Breast epithelium (tissue), 3 donors: ENCODE results near the gene CCDC148.

Experiments
- POLR2A ChIP-seq: fragments of 450-650 bp; IDR thresholded peaks from one replicate; pipeline ENCODE4 v1.6.1; 2016; ENCODE audit warnings: antibody characterized with exemption, mild to moderate bottlenecking, moderate library complexity
- POLR2AphosphoS5 ChIP-seq, 3 donors: sonication (generic); formaldehyde crosslinking; IDR thresholded peaks; one replicate each; pipeline ENCODE4 v1.6.1; 2017; ENCODE audit warnings: antibody characterized with exemption in 3 of 3
- TF ChIP-seq, protein P1 (sequence below), 3 donors: fragments of 450-650 bp; IDR thresholded peaks; one replicate each; pipeline ENCODE4 v1.5.1; 2016 to 2017; ENCODE audit warnings: antibody characterized with exemption in 3 of 3, mild to moderate bottlenecking in 3 of 3, moderate library complexity in 3 of 3

DNA sequence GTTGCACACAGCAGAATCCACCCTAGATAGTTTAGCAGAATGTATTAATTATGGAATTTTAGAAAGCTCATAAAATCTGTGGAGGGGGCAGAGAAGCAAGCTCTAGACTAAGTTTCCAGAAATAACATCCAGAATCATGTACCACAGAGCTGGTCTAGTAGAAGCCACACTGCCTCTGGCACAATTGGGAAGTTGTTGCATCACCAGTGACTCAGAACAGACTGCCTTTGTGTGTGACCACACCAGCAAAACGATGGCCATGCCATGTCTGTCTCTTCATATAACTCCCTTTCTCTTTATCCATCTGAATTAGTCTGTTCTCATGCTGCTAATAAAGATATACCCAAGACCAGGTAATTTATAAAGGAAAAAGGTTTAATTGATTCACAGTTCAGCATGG lies 158.9 kb downstream of the CCDC148 start:
- TF ChIP-seq POLR2AphosphoS5 (IDR thresholded peaks at IDR 0.05), result peak in 1 of 3 donors; percentile 31
- TF ChIP-seq, protein P1, sequence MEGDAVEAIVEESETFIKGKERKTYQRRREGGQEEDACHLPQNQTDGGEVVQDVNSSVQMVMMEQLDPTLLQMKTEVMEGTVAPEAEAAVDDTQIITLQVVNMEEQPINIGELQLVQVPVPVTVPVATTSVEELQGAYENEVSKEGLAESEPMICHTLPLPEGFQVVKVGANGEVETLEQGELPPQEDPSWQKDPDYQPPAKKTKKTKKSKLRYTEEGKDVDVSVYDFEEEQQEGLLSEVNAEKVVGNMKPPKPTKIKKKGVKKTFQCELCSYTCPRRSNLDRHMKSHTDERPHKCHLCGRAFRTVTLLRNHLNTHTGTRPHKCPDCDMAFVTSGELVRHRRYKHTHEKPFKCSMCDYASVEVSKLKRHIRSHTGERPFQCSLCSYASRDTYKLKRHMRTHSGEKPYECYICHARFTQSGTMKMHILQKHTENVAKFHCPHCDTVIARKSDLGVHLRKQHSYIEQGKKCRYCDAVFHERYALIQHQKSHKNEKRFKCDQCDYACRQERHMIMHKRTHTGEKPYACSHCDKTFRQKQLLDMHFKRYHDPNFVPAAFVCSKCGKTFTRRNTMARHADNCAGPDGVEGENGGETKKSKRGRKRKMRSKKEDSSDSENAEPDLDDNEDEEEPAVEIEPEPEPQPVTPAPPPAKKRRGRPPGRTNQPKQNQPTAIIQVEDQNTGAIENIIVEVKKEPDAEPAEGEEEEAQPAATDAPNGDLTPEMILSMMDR (IDR thresholded peaks at IDR 0.05), result no peak
- no peak for TF ChIP-seq POLR2A
